Transverse colon (tissue), 4 donors: ENCODE measurements around the gene FRMPD4. TPM values are rescaled to one million over a fixed set of nuclear protein-coding genes. Genes with fewer than 3 reads are reported as not detected.

Source experiments
- DNase-seq: peaks from one replicate; pipeline ENCODE4 v3.0.0-alpha.2; 2019
- H3K27ac ChIP-seq, 4 donors: fragments of 200-600 bp; sonication (generic); 2 replicates each; pipeline ENCODE4 v1.5.1; 2016 to 2018; ENCODE audit warnings: inconsistent platforms in 4 of 4
- H3K27me3 ChIP-seq: fragments of 200-600 bp; sonication (generic); 2 replicates; pipeline ENCODE4 v1.5.1; 2017; ENCODE audit warnings: inconsistent platforms
- H3K36me3 ChIP-seq, 4 donors: fragments of 200-600 bp; sonication (generic); 2 replicates each; pipeline ENCODE4 v1.5.1; 2017 to 2019; ENCODE audit warnings: inconsistent platforms in 4 of 4
- H3K4me1 ChIP-seq, 4 donors: fragments of 200-600 bp; sonication (generic); 2 replicates each; pipeline ENCODE4 v1.5.1; 2017 to 2020; ENCODE audit warnings: inconsistent platforms in 4 of 4
- H3K4me3 ChIP-seq, 4 donors: fragments of 200-600 bp; sonication (generic); 1 replicate in 1 of 4; 2 replicates in 3 of 4; pipeline versions ENCODE4 v1.5.1 to v1.6.1; 2017 to 2019; ENCODE audit warnings: inconsistent platforms in 4 of 4
- H3K9me3 ChIP-seq, 2 donors: fragments of 200-600 bp; sonication (generic); 2 replicates each; pipeline ENCODE4 v1.5.1; 2017 to 2019; ENCODE audit warnings: inconsistent platforms in 2 of 2
- EP300 ChIP-seq: sonication (generic); formaldehyde crosslinking; IDR thresholded peaks from one replicate; pipeline ENCODE4 v1.6.1; 2017; ENCODE audit warnings: antibody characterized with exemption, low read depth
- POLR2A ChIP-seq: fragments of 450-650 bp; IDR thresholded peaks from one replicate; pipeline ENCODE4 v1.6.1; 2016; ENCODE audit warnings: antibody characterized with exemption, mild to moderate bottlenecking, moderate library complexity
- POLR2AphosphoS5 ChIP-seq, 3 donors: sonication (generic); formaldehyde crosslinking; IDR thresholded peaks; one replicate each; pipeline ENCODE4 v1.6.1; 2016; ENCODE audit warnings: antibody characterized with exemption in 3 of 3
- WGBS, 2 donors: methylation state at CpG; one replicate each; pipeline ENCODE4 v1.1.5; 2018; ENCODE audit warnings: low coverage in 1 of 2; 5-methylcytosine and 5-hydroxymethylcytosine counted together
- in situ Hi-C, 4 donors: fragments of 200-750 bp; cut with MboI; loops; one replicate each; pipeline versions ENCODE4 v1.15.0 to v1.15.1; 2017; ENCODE audit warnings: low sequenced_read_pairs in 3 of 4, low pct_ligation_motif_present in 1 of 4, low pct_unique_long_range_greater_than_20kb in 1 of 4
- intact Hi-C: fragments of 100-400 bp; cut with DNase I; formaldehyde crosslinking; loops from one replicate; pipeline ENCODE4 v1.15.1; 2023; ENCODE audit warnings: low total_unique reads
- total RNA-seq, 4 donors: library from RNA; depleted of rRNA; stranded (reverse); fragments of >200 nt; gene quantifications; one replicate each; pipeline ENCODE4 v1.1.0, GENCODE V29; 2016
- TF ChIP-seq, protein P1 (sequence below), 5 experiments: fragments of 200-600 bp in 3 of 5; fragments of 450-650 bp in 2 of 5; sonication (generic) in 3 of 5; IDR thresholded peaks; 1 replicate in 2 of 5; 2 replicates in 3 of 5; pipeline ENCODE4 v1.5.1; 2016 to 2017; ENCODE audit warnings: antibody characterized with exemption in 5 of 5, inconsistent platforms in 3 of 5, mild to moderate bottlenecking in 2 of 5, moderate library complexity in 1 of 5

The FRMPD4 gene
- total RNA-seq, 4 donors from 2014 or later, result 0.79 to 1.5 (median 0.82) TPM; not detected in 1

DNA sequence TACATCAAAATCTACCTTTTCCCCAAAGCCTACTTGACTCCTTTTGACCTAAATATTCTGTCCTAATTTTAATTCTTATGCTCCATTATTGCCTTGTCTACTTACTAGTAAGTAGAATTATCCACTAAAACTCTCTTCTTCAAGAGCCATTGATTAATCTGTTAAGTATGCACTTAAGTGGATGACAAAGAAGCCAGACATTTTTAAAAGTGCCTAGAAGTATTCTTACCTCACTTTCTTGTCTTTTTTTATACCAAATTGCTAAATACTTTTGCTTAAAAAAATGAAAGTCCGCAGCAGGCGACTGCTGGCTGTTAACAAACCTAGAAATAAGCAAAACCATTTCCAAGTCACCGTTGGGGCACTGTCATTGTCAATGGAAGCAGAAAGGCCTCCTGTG lies 20.1 kb upstream of the FRMPD4 start:
- DNase-seq, result no peak
- intact Hi-C loops, result no loop called here
- TF ChIP-seq, protein P1, sequence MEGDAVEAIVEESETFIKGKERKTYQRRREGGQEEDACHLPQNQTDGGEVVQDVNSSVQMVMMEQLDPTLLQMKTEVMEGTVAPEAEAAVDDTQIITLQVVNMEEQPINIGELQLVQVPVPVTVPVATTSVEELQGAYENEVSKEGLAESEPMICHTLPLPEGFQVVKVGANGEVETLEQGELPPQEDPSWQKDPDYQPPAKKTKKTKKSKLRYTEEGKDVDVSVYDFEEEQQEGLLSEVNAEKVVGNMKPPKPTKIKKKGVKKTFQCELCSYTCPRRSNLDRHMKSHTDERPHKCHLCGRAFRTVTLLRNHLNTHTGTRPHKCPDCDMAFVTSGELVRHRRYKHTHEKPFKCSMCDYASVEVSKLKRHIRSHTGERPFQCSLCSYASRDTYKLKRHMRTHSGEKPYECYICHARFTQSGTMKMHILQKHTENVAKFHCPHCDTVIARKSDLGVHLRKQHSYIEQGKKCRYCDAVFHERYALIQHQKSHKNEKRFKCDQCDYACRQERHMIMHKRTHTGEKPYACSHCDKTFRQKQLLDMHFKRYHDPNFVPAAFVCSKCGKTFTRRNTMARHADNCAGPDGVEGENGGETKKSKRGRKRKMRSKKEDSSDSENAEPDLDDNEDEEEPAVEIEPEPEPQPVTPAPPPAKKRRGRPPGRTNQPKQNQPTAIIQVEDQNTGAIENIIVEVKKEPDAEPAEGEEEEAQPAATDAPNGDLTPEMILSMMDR (IDR thresholded peaks at IDR 0.05), result no peak
- Histone ChIP-seq H3K9me3 (no peaks in the 10 kb centered on the region), H3K27ac (no peak overlapping the region), H3K36me3 (no peaks in the 10 kb centered on the region), H3K4me1 (no peaks in the 10 kb centered on the region), H3K27me3 (no peaks in the 10 kb centered on the region), H3K4me3 (no peak overlapping the region)
- 69% methylated on average over 3 of the region's 3 CpGs; no CpG with 5 or more reads in 1 of the 2 donors for WGBS, 2 donors
- in situ Hi-C loops, result no loop called here

DNA sequence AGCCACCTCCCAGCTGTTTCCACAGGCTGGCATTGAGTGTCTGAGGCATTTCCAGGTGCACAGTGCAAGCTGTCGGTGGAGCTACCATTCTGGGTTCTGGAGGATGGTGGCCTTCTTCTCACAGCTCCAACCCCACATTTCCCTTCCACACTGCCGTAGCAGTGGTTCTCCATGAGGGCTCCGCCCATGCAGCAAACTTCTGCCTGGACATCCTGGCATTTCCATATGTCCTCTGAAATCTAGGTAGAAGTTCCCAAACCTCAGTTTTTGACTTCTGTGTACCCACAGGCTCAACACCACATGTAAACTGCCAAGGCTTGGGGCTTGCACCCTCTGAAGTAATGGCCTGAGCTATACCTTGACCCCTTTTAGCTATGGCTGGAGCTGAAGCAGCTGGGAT lies 10.3 kb upstream of the FRMPD4 start:
- Histone ChIP-seq H3K27me3 (no peaks in the 10 kb centered on the region), H3K36me3 (no peaks in the 10 kb centered on the region), H3K4me1 (no peaks in the 10 kb centered on the region), H3K27ac (no peak overlapping the region), H3K9me3 (no peaks in the 10 kb centered on the region), H3K4me3 (no peak overlapping the region)
- intact Hi-C loops, result no loop called here
- no peak for DNase-seq
- in situ Hi-C loops, result no loop called here
- WGBS, 2 donors, result 93% methylated on average over 3 of the region's 3 CpGs; no CpG with 5 or more reads in 1 of the 2 donors
- TF ChIP-seq POLR2AphosphoS5 (IDR thresholded peaks at IDR 0.05) (no peak), POLR2A (no peak), EP300 (no peak)
- TF ChIP-seq, protein P1 (IDR thresholded peaks at IDR 0.05), result no peak

DNA sequence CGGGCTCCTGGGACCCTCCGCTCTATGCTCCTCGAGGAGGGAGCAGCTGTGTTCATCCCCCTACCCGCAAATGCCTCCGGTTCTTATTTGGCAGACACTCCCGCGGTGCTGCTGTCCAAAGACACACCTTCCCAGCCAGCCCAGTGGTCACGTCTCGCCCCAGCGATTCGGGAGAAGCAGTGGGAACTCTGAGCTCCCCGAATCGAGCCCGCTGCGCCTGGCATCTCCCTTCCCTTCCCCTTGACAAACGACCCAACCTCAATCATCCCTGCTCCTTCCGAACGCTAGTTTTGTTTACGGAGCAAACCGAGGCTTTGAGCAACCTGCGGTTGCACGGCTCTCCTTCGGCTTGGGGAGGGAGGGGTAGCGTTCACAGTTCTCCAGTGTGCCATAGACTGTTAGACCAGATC lies 317 bp upstream of the FRMPD4 start:
- Histone ChIP-seq H3K4me1 (no peaks in the 10 kb centered on the region), H3K27ac (no peak overlapping the region), H3K4me3 (peak overlapping the region in 3 of 4 donors; percentile 9 to 39 (median 22)), H3K9me3 (no peaks in the 10 kb centered on the region), H3K27me3 (no peaks in the 10 kb centered on the region), H3K36me3 (no peaks in the 10 kb centered on the region)
- TF ChIP-seq POLR2AphosphoS5 (IDR thresholded peaks at IDR 0.05) (no peak), POLR2A (no peak), EP300 (no peak)
- TF ChIP-seq, protein P1 (IDR thresholded peaks at IDR 0.05), result no peak
- in situ Hi-C loops (no loop called here), intact Hi-C loops (loop anchor here (2.0 kb wide), 1 partner anchor 309 kb away; no protein-coding TSS in a partner anchor)
- WGBS, 2 donors, result 46% methylated on average over 24 of the region's 24 CpGs; no CpG with 5 or more reads in 1 of the 2 donors
- DNase-seq, result no peak

DNA sequence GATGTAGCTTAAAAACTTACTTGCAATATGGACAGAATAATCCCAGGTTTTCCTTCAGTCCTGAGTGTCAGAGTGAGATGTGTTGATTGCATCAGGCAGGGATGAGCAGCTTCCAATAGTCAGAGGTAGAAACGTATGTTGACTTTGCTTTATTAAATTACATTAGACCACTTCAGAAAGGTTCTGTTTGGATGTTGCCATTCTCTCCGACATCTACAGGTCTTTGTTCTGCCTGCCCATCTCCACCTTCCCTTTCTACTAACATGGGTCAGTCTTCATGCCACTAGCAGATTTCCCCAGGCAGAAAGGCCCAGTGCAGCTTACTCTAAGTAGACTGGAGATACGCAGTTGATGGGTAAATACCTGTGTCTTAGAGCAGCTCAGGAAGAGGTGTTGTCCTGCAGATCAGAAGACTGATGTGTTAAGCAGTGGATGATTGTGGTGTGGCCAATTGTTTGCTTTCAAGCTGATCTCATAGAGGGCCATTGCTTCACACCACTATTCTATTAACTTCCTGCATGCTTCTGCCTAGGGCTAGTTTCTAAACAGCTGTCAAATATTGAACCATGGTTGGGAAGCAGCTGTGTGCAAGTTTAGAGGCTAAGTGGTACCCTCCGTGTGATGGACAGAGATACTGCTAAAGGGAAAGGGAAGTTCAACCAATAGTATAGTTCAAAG lies 1.8 kb downstream of the FRMPD4 start:
- Histone ChIP-seq H3K9me3 (no peaks in the 10 kb centered on the region), H3K4me3 (no peak overlapping the region), H3K36me3 (no peaks in the 10 kb centered on the region), H3K27me3 (no peaks in the 10 kb centered on the region), H3K27ac (peak overlapping the region in 1 of 4 donors; percentile 3), H3K4me1 (no peaks in the 10 kb centered on the region)
- no peak for DNase-seq
- in situ Hi-C loops (no loop called here), intact Hi-C loops (loop anchor here (2.0 kb wide), 1 partner anchor 307 kb away; no protein-coding TSS in a partner anchor)
- 20 to 68% methylated on average over 1 to 4 of the region's 4 CpGs for WGBS, 2 donors
- TF ChIP-seq EP300 (no peak), POLR2AphosphoS5 (IDR thresholded peaks at IDR 0.05) (no peak)

GRCh38 chrX:12141511-12141910 lies 3.2 kb downstream of the FRMPD4 start:
- H3K27me3 ChIP-seq, result no peaks in the 10 kb centered on the region
- DNase-seq, result no peak
- WGBS, 2 donors, result 64 to 68% methylated on average over 3 of the region's 3 CpGs
- TF ChIP-seq EP300 (no peak), POLR2AphosphoS5 (IDR thresholded peaks at IDR 0.05) (no peak), POLR2A (no peak)
- TF ChIP-seq, protein P1 (IDR thresholded peaks at IDR 0.05), result no peak
- H3K4me3 ChIP-seq, result no peak overlapping the region
- no peak overlapping the region for H3K27ac ChIP-seq
- H3K4me1 ChIP-seq, result no peaks in the 10 kb centered on the region
- in situ Hi-C loops, result no loop called here
- no peaks in the 10 kb centered on the region for H3K9me3 ChIP-seq
- intact Hi-C loops, result no loop called here
- no peaks in the 10 kb centered on the region for H3K36me3 ChIP-seq
